Measurements from ENCODE around the gene TMC3.

- TF ChIP-seq EZH2phosphoT487 (IDR thresholded peaks at IDR 0.05) (no peak), CTCF (IDR thresholded peaks at IDR 0.05) (peak; percentile 77), EZH2 (IDR thresholded peaks at IDR 0.05) (no peak)
Observed at GRCh38 chr15:81400640-81401236, 26.7 kb upstream of the TMC3 start.

Data from neural progenitor cell (in vitro differentiated cells).